PC-9 (cell line): ENCODE measurements around the gene KLHL1.

Experiments
- EZH2 ChIP-seq: fragments of 200-600 bp; sonication (generic); IDR thresholded peaks from 2 replicates; pipeline ENCODE4 v1.8.0; 2017; ENCODE audit warnings: antibody characterized with exemption, low read depth
- TF ChIP-seq, protein P1 (sequence below): fragments of 200-600 bp; sonication (generic); conservative IDR thresholded peaks from 2 replicates; pipeline ENCODE4 v1.6.1; 2017; ENCODE audit warnings: mixed run types, antibody characterized with exemption, mild to moderate bottlenecking, moderate library complexity

DNA sequence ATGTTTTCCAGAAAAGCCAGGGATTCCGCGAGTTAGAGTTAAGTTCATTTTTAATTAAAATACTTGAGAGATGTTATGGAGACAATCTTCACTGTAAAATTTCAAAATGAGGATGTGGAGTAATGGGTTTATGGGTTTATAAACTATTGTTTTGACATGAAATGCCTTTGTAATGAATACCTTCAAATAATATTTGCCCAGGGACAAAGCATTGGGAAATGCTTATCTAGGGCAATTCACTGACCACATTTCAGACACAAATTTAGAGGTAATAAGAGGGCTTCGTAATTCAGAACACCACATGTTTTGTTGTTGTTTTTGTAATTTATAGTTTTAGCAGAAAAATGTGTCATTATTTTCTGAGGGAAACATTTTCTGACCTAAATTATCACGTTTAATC, 241.7 kb downstream of the KLHL1 start:
- TF ChIP-seq, protein P1, sequence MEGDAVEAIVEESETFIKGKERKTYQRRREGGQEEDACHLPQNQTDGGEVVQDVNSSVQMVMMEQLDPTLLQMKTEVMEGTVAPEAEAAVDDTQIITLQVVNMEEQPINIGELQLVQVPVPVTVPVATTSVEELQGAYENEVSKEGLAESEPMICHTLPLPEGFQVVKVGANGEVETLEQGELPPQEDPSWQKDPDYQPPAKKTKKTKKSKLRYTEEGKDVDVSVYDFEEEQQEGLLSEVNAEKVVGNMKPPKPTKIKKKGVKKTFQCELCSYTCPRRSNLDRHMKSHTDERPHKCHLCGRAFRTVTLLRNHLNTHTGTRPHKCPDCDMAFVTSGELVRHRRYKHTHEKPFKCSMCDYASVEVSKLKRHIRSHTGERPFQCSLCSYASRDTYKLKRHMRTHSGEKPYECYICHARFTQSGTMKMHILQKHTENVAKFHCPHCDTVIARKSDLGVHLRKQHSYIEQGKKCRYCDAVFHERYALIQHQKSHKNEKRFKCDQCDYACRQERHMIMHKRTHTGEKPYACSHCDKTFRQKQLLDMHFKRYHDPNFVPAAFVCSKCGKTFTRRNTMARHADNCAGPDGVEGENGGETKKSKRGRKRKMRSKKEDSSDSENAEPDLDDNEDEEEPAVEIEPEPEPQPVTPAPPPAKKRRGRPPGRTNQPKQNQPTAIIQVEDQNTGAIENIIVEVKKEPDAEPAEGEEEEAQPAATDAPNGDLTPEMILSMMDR, result no peak
- no peak for TF ChIP-seq EZH2
